Panc1 (cell line): ENCODE results near the gene CLDN2. TPM values are rescaled to one million over a fixed set of nuclear protein-coding genes. Genes with fewer than 3 reads are reported as not detected.

ENCODE experiments used
- ATAC-seq: fragments of 200-7000 bp; cut with Tn5 transposase; 2 replicates; pipeline ENCODE4 v1.9.1; 2020; ENCODE audit warnings: mild to moderate bottlenecking, moderate library complexity
- BruUV-seq: library from RNA; stranded (reverse); fragments of 400-500 nt; replicated peaks from 2 replicates; lab custom pipeline; 2021; lab: Mats Ljungman, UMichigan
- CTCF ChIA-PET: fragments of 300-600 bp; sonication (Branson Sonifier 250); formaldehyde crosslinking; loops from one replicate; lab custom pipeline; 2022; ENCODE audit warnings: antibody characterized with exemption; lab: Charles Lee
- POLR2A ChIA-PET: fragments of 300-600 bp; sonication (Branson Sonifier 250); formaldehyde crosslinking; loops from one replicate; lab custom pipeline; 2022; ENCODE audit warnings: antibody characterized with exemption; lab: Charles Lee
- DNase-seq: peaks from one replicate; pipeline ENCODE4 v3.0.0-alpha.2; 2010; ENCODE audit warnings: low read depth, low spot score
- H3K27ac ChIP-seq: 2 replicates; pipeline ENCODE4 v1.5.1; 2011; ENCODE audit warnings: mild to moderate bottlenecking, low read length, inconsistent platforms
- H3K27me3 ChIP-seq: fragments of 200-500 bp; sonication (Bioruptor generic); 2 replicates; pipeline ENCODE4 v1.6.0; 2014; ENCODE audit warnings: low read length, inconsistent platforms; ENCODE audit not compliant: control insufficient read depth, insufficient read depth
- H3K36me3 ChIP-seq: fragments of 200-500 bp; sonication (Bioruptor generic); 2 replicates; pipeline ENCODE4 v1.5.1; 2014; ENCODE audit warnings: inconsistent platforms, mild to moderate bottlenecking, low read length, moderate library complexity; ENCODE audit not compliant: control insufficient read depth, insufficient read depth
- H3K4me1 ChIP-seq: 2 replicates; pipeline ENCODE4 v1.5.1; 2011; ENCODE audit warnings: inconsistent platforms, mild to moderate bottlenecking, low read length, moderate library complexity; ENCODE audit not compliant: control insufficient read depth, insufficient read depth
- H3K4me3 ChIP-seq, 2 experiments: 2 replicates each; pipeline ENCODE4 v1.5.1; 2011 to 2012; ENCODE audit warnings: low read depth in 2 of 2, low read length in 2 of 2, mild to moderate bottlenecking in 2 of 2, inconsistent platforms in 1 of 2, moderate library complexity in 1 of 2
- H3K9me3 ChIP-seq: fragments of 200-500 bp; sonication (Bioruptor generic); 2 replicates; pipeline ENCODE4 v1.5.1; 2014; ENCODE audit warnings: low read depth, mild to moderate bottlenecking, inconsistent platforms, low read length, moderate library complexity; ENCODE audit not compliant: control insufficient read depth, insufficient read depth
- CTCF ChIP-seq: fragments of 450-650 bp; IDR thresholded peaks from 2 replicates; pipeline ENCODE4 v1.5.1; 2017; ENCODE audit warnings: mild to moderate bottlenecking
- POLR2AphosphoS5 ChIP-seq: IDR thresholded peaks from 2 replicates; pipeline ENCODE4 v1.6.1; 2012; ENCODE audit warnings: mild to moderate bottlenecking, low read depth, low read length, moderate library complexity
- REST ChIP-seq, 2 experiments: IDR thresholded peaks; 2 replicates each; pipeline ENCODE4 v1.6.1; 2011 to 2012; ENCODE audit warnings: low read depth in 2 of 2, control low read depth in 1 of 2, low read length in 1 of 2, mild to moderate bottlenecking in 1 of 2, moderate library complexity in 1 of 2; ENCODE audit not compliant: insufficient read depth in 1 of 2
- SIN3A ChIP-seq: IDR thresholded peaks from 2 replicates; pipeline ENCODE4 v1.6.1; 2012; ENCODE audit warnings: low read depth, mild to moderate bottlenecking, low read length, moderate library complexity, borderline replicate concordance; ENCODE audit not compliant: insufficient read depth
- TCF7L2 ChIP-seq: IDR thresholded peaks from 2 replicates; pipeline ENCODE4 v1.6.1; 2011; ENCODE audit warnings: mild to moderate bottlenecking, low read depth, low read length, inconsistent platforms
- in situ Hi-C: cut with HindIII; loops from 2 replicates; pipeline ENCODE4 v1.10.0; 2016; ENCODE audit warnings: low sequenced_read_pairs, low pct_unique_long_range_greater_than_20kb
- intact Hi-C: fragments of 100-400 bp; cut with micrococcal nuclease; formaldehyde crosslinking; loops from one replicate; pipeline ENCODE4 v1.10.0; 2022; ENCODE audit not compliant: unreplicated experiment
- total RNA-seq: library from RNA; stranded (reverse); gene quantifications from one replicate; pipeline ENCODE4 v1.2.1, GENCODE V29; 2021; ENCODE audit not compliant: unreplicated experiment

Gene CLDN2
- total RNA-seq, 1 experiment from 2014 or later = 0.10 TPM

GRCh38 chrX:106936246-106936645 lies 16.0 kb downstream of the CLDN2 start:
- no peak overlapping the region for H3K4me3 ChIP-seq
- POLR2A ChIA-PET = no interaction called here
- H3K9me3 ChIP-seq = no peaks in the 10 kb centered on the region
- DNase-seq (no peak), ATAC-seq (no peak)
- no peak overlapping the region for H3K27ac ChIP-seq
- CTCF ChIA-PET = no interaction called here
- TF ChIP-seq POLR2AphosphoS5 = no peak
- no peak for TF ChIP-seq TCF7L2
- no peak for TF ChIP-seq REST (IDR thresholded peaks at IDR 0.05; ENCODE audit: insufficient read depth in 1 of 2, low read depth in 2 of 2, low read length in 1 of 2)
- no peak for TF ChIP-seq CTCF
- no peak for TF ChIP-seq SIN3A
- in situ Hi-C loops (no loop called here), intact Hi-C loops (no loop called here)
- H3K36me3 ChIP-seq = no peaks in the 10 kb centered on the region
- H3K27me3 ChIP-seq = no peaks in the 10 kb centered on the region
- no TSS peak for BruUV-seq
- no peaks in the 10 kb centered on the region for H3K4me1 ChIP-seq

- ATAC-seq = no peak
- POLR2A ChIA-PET = no interaction called here
- intact Hi-C loops = no loop called here
These were observed 19.4 kb downstream of the CLDN2 start for GRCh38 chrX:106939566-106939965.

More at GRCh38 chrX:106939566-106939965, 19.4 kb downstream of the CLDN2 start:
- Histone ChIP-seq H3K36me3 (no peaks in the 10 kb centered on the region), H3K27me3 (no peaks in the 10 kb centered on the region), H3K4me3 (no peak overlapping the region), H3K4me1 (no peaks in the 10 kb centered on the region), H3K27ac (no peak overlapping the region), H3K9me3 (no peaks in the 10 kb centered on the region)
- no peak for DNase-seq
- in situ Hi-C loops = no loop called here
- CTCF ChIA-PET = no interaction called here
- BruUV-seq = no TSS peak
- TF ChIP-seq TCF7L2 (no peak), REST (IDR thresholded peaks at IDR 0.05; ENCODE audit: insufficient read depth in 1 of 2, low read depth in 2 of 2, low read length in 1 of 2) (no peak), SIN3A (no peak), CTCF (no peak), POLR2AphosphoS5 (no peak)
